ENCODE data around the gene ANTKMT. TPM values are rescaled to one million over a fixed set of nuclear protein-coding genes. Genes with fewer than 3 reads are reported as not detected.

ANTKMT gene
- total RNA-seq, 1 donor from 2014 or later, result 7.5 TPM

GRCh38 chr16:743794-744500, 23.0 kb downstream of the ANTKMT start:
- peaks cover 3% of the 10 kb centered on the region for H3K27me3 Mint-ChIP-seq (ENCODE audit: insufficient read depth, low read depth)
- H3K9me3 Mint-ChIP-seq, result no peaks in the 10 kb centered on the region
- no peak overlapping the region for H3K4me2 ChIP-seq
- H3K27ac ChIP-seq, result no peak overlapping the region
- peaks cover 8% of the 10 kb centered on the region for H3K79me2 ChIP-seq (ENCODE audit: low read depth)
- H3K4me1 Mint-ChIP-seq, result peaks cover 10% of the 10 kb centered on the region
- no peaks in the 10 kb centered on the region for H3K36me3 Mint-ChIP-seq
- H4K20me1 ChIP-seq (ENCODE audit: low read depth), result no peaks in the 10 kb centered on the region
- H3K27me3 ChIP-seq, result no peaks in the 10 kb centered on the region
- no peak overlapping the region for H3K4me3 ChIP-seq
- no peak overlapping the region for H3K4me3 Mint-ChIP-seq
- H3K9ac ChIP-seq, result no peak overlapping the region
- peaks cover 4% of the 10 kb centered on the region for H3F3A ChIP-seq (ENCODE audit: low read depth)
- no peaks in the 10 kb centered on the region for H3K9me3 ChIP-seq (ENCODE audit: low read depth)
- no peak overlapping the region for H3K27ac Mint-ChIP-seq
- H3K4me1 ChIP-seq, result peaks cover 5% of the 10 kb centered on the region
- TF ChIP-seq CTCF (IDR thresholded peaks at IDR 0.05) (peak; percentile 32), EZH2 (IDR thresholded peaks at IDR 0.05) (no peak), EZH2phosphoT487 (IDR thresholded peaks at IDR 0.05) (no peak)
- H3K36me3 ChIP-seq, result no peaks in the 10 kb centered on the region
- no peak overlapping the region for H2AFZ ChIP-seq (replicated peaks)
- no peak for DNase-seq (ENCODE audit: low spot score)

- H3K27me3 ChIP-seq, result no peaks in the 10 kb centered on the region
- no peak overlapping the region for H2AFZ ChIP-seq (replicated peaks)
- Mint-ChIP-seq H3K27me3 (ENCODE audit: insufficient read depth, low read depth) (peaks cover 2% of the 10 kb centered on the region), H3K27ac (no peak overlapping the region), H3K4me3 (peak overlapping the region; percentile 53), H3K36me3 (no peaks in the 10 kb centered on the region), H3K9me3 (no peaks in the 10 kb centered on the region), H3K4me1 (peaks cover 8% of the 10 kb centered on the region)
- TF ChIP-seq CTCF (IDR thresholded peaks at IDR 0.05) (peak; percentile 78), EZH2phosphoT487 (IDR thresholded peaks at IDR 0.05) (no peak)
- H3K27ac ChIP-seq, result no peak overlapping the region
- peak overlapping the region; percentile 54 for H3K4me2 ChIP-seq
- peaks cover 2% of the 10 kb centered on the region for H3K4me1 ChIP-seq
- peaks cover 7% of the 10 kb centered on the region for H3F3A ChIP-seq (ENCODE audit: low read depth)
- H4K20me1 ChIP-seq (ENCODE audit: low read depth), result no peaks in the 10 kb centered on the region
- no peak overlapping the region for H3K4me3 ChIP-seq
- no peaks in the 10 kb centered on the region for H3K79me2 ChIP-seq (ENCODE audit: low read depth)
- no peak overlapping the region for H3K9ac ChIP-seq
- H3K36me3 ChIP-seq, result no peaks in the 10 kb centered on the region
- H3K9me3 ChIP-seq (ENCODE audit: low read depth), result no peaks in the 10 kb centered on the region
- peak; percentile 86 for DNase-seq (ENCODE audit: low spot score)
These were observed 24.8 kb downstream of the ANTKMT start for GRCh38 chr16:745739-746138.

- no peaks in the 10 kb centered on the region for H3K79me2 ChIP-seq (ENCODE audit: low read depth)
- no peak overlapping the region for H3K9ac ChIP-seq
- peaks cover 11% of the 10 kb centered on the region for H3K4me1 ChIP-seq
- peaks cover 13% of the 10 kb centered on the region for H3F3A ChIP-seq (ENCODE audit: low read depth)
- no peak for DNase-seq (ENCODE audit: low spot score)
- no peak overlapping the region for H3K27ac Mint-ChIP-seq
- no peak overlapping the region for H3K27ac ChIP-seq
- no peak overlapping the region for H3K4me3 Mint-ChIP-seq
- H3K36me3 Mint-ChIP-seq, result no peaks in the 10 kb centered on the region
- H3K4me1 Mint-ChIP-seq, result peaks cover 17% of the 10 kb centered on the region
- H3K9me3 ChIP-seq (ENCODE audit: low read depth), result no peaks in the 10 kb centered on the region
- H3K9me3 Mint-ChIP-seq, result no peaks in the 10 kb centered on the region
- H3K36me3 ChIP-seq, result no peaks in the 10 kb centered on the region
- H3K4me2 ChIP-seq, result no peak overlapping the region
- H4K20me1 ChIP-seq (ENCODE audit: low read depth), result no peaks in the 10 kb centered on the region
- no peak for TF ChIP-seq EZH2phosphoT487 (IDR thresholded peaks at IDR 0.05)
- no peak for TF ChIP-seq EZH2 (IDR thresholded peaks at IDR 0.05)
- TF ChIP-seq CTCF (IDR thresholded peaks at IDR 0.05), result no peak
- peaks cover 6% of the 10 kb centered on the region for H3K27me3 Mint-ChIP-seq (ENCODE audit: insufficient read depth, low read depth)
- no peak overlapping the region for H2AFZ ChIP-seq (replicated peaks)
- no peaks in the 10 kb centered on the region for H3K27me3 ChIP-seq
- no peak overlapping the region for H3K4me3 ChIP-seq
These were observed 25.7 kb downstream of the ANTKMT start for GRCh38 chr16:746637-747036.
